CD14-positive monocyte (primary cell): ENCODE data around the gene SRPK1. TPM values are rescaled to one million over a fixed set of nuclear protein-coding genes. Genes with fewer than 3 reads are reported as not detected.

Experiments
- DNase-seq, 3 donors: peaks; one replicate each; pipeline ENCODE4 v3.0.0-alpha.2; 2011 to 2022
- H2AFZ ChIP-seq: 2 replicates; pipeline ENCODE4 v1.6.0; 2012; ENCODE audit warnings: mild to moderate bottlenecking, low read depth, low read length, inconsistent platforms; ENCODE audit not compliant: insufficient read depth, poor library complexity, severe bottlenecking
- H3K27ac ChIP-seq, 2 donors: 1 replicate in 1 of 2; 2 replicates in 1 of 2; pipeline ENCODE4 v1.5.1; 2012 to 2013; ENCODE audit warnings: low read length in 2 of 2, control low read depth in 1 of 2, inconsistent platforms in 1 of 2, low read depth in 1 of 2, mild to moderate bottlenecking in 1 of 2
- H3K27me3 ChIP-seq, 2 donors: one replicate each; pipeline versions ENCODE4 v1.6.0 to v1.6.1; 2011 to 2013; ENCODE audit warnings: low read length in 2 of 2; ENCODE audit not compliant: control insufficient read depth in 2 of 2, insufficient read depth in 2 of 2
- H3K36me3 ChIP-seq, 2 donors: replicated peaks in 1 of 2; 1 replicate in 1 of 2; 2 replicates in 1 of 2; pipeline versions ENCODE4 v1.5.1 to v1.6.1; 2012 to 2013; ENCODE audit warnings: low read length in 2 of 2, control low read depth in 1 of 2, inconsistent platforms in 1 of 2, mild to moderate bottlenecking in 1 of 2; ENCODE audit not compliant: insufficient read depth in 2 of 2, control insufficient read depth in 1 of 2
- H3K4me1 ChIP-seq, 2 donors: 1 replicate in 1 of 2; 2 replicates in 1 of 2; pipeline versions ENCODE4 v1.5.1 to v1.6.1; 2012 to 2013; ENCODE audit warnings: low read length in 2 of 2, control low read depth in 1 of 2, inconsistent platforms in 1 of 2, mild to moderate bottlenecking in 1 of 2, moderate library complexity in 1 of 2; ENCODE audit not compliant: insufficient read depth in 2 of 2, control insufficient read depth in 1 of 2
- H3K4me2 ChIP-seq: replicated peaks from 2 replicates; pipeline ENCODE3; 2012; ENCODE audit warnings: low read length, moderate library complexity, mild to moderate bottlenecking; ENCODE audit not compliant: poor library complexity, severe bottlenecking; ENCODE audit errors: extremely low read depth
- H3K4me3 ChIP-seq, 3 experiments: fragments of 200-600 bp in 1 of 3; sonication (generic) in 1 of 3; replicated peaks in 1 of 3; 1 replicate in 2 of 3; 2 replicates in 1 of 3; pipeline ENCODE4 v1.5.1; 2011 to 2013; ENCODE audit warnings: low read length in 3 of 3, mild to moderate bottlenecking in 3 of 3, control low read depth in 2 of 3, low read depth in 2 of 3, inconsistent platforms in 1 of 3, moderate library complexity in 1 of 3
- H3K79me2 ChIP-seq: 2 replicates; pipeline ENCODE4 v1.6.0; 2012; ENCODE audit warnings: mild to moderate bottlenecking, control low read depth, inconsistent platforms, low read length, moderate library complexity; ENCODE audit not compliant: insufficient read depth
- H3K9ac ChIP-seq: 2 replicates; pipeline ENCODE4 v1.6.0; 2017; ENCODE audit warnings: low read length, mild to moderate bottlenecking; ENCODE audit not compliant: insufficient read depth, poor library complexity, severe bottlenecking
- H3K9me3 ChIP-seq, 2 donors: replicated peaks in 1 of 2; 1 replicate in 1 of 2; 2 replicates in 1 of 2; pipeline versions ENCODE4 v1.5.1 to v1.6.1; 2012 to 2013; ENCODE audit warnings: low read length in 2 of 2, control low read depth in 1 of 2; ENCODE audit not compliant: control insufficient read depth in 1 of 2, insufficient read depth in 1 of 2
- H4K20me1 ChIP-seq: 2 replicates; pipeline ENCODE4 v1.6.0; 2012; ENCODE audit warnings: mild to moderate bottlenecking, low read length, control low read depth, moderate library complexity; ENCODE audit not compliant: insufficient read depth
- H3K27ac Mint-ChIP-seq, 7 donors: one replicate each; pipeline ENCODE4 v1.8.0; 2020; ENCODE audit warnings: mild to moderate bottlenecking in 7 of 7, mixed read lengths in 7 of 7, moderate library complexity in 6 of 7, inconsistent platforms in 2 of 7
- H3K27me3 Mint-ChIP-seq, 3 donors: one replicate each; pipeline ENCODE4 v1.8.0; 2021 to 2022; ENCODE audit warnings: low read depth in 3 of 3, mild to moderate bottlenecking in 3 of 3, mixed read lengths in 3 of 3, moderate library complexity in 3 of 3, inconsistent platforms in 1 of 3
- H3K36me3 Mint-ChIP-seq, 2 donors: one replicate each; pipeline ENCODE4 v1.8.0; 2020; ENCODE audit warnings: mixed read lengths in 2 of 2, inconsistent platforms in 1 of 2, mild to moderate bottlenecking in 1 of 2
- H3K4me1 Mint-ChIP-seq: one replicate; pipeline ENCODE4 v1.8.0; 2020; ENCODE audit warnings: mild to moderate bottlenecking, mixed read lengths
- H3K4me3 Mint-ChIP-seq, 2 donors: one replicate each; pipeline ENCODE4 v1.8.0; 2020; ENCODE audit warnings: mild to moderate bottlenecking in 2 of 2, mixed read lengths in 2 of 2, moderate library complexity in 1 of 2
- H3K9me3 Mint-ChIP-seq, 7 donors: one replicate each; pipeline ENCODE4 v1.8.0; 2020 to 2022; ENCODE audit warnings: mixed read lengths in 7 of 7, mild to moderate bottlenecking in 6 of 7, moderate library complexity in 6 of 7, inconsistent platforms in 2 of 7
- CTCF ChIP-seq: fragments of 200-600 bp; IDR thresholded peaks from one replicate; pipeline ENCODE4 v1.8.0; 2022; ENCODE audit warnings: antibody characterized with exemption, mild to moderate bottlenecking
- WGBS: methylation state at CpG from one replicate; pipeline ENCODE4 v1.1.5; 2013; ENCODE audit warnings: missing lambda C conversion rate; ENCODE audit not compliant: insufficient coverage; 5-methylcytosine and 5-hydroxymethylcytosine counted together
- intact Hi-C, 2 donors: fragments of 100-400 bp; cut with micrococcal nuclease; formaldehyde crosslinking; loops; one replicate each; pipeline versions ENCODE4 v1.15.0 to v1.15.1; 2023
- polyA plus RNA-seq, 3 donors: library from polyadenylated mRNA; depleted of rRNA in 1 of 3; unstranded in 2 of 3; stranded (reverse) in 1 of 3; fragments of 300-500 nt in 2 of 3; fragments of >200 nt in 1 of 3; fragmentation: Illumina TruSeq in 2 of 3; gene quantifications; 1 replicate in 2 of 3; 2 replicates in 1 of 3; pipeline ENCODE4 v1.2.3, GENCODE V29; 2012 to 2021

Gene SRPK1
- polyA plus RNA-seq, 3 donors, result 7.2 to 24.8 (median 20.5) TPM

- no CpG with 5 or more reads among the region's 1 CpG for WGBS
- Histone ChIP-seq H3K4me2 (no peak overlapping the region), H3K27ac (no peak overlapping the region), H3K9me3 (peaks cover 7 to 16% of the 10 kb centered on the region in 2 donors), H3K36me3 (no peaks in the 10 kb centered on the region), H3K4me3 (no peak overlapping the region), H3K4me1 (no peaks in the 10 kb centered on the region), H3K79me2 (no peaks in the 10 kb centered on the region), H3K27me3 (no peaks in the 10 kb centered on the region), H2AFZ (no peak overlapping the region), H3K9ac (no peak overlapping the region), H4K20me1 (no peaks in the 10 kb centered on the region)
- DNase-seq, result no peak
- Mint-ChIP-seq H3K4me1 (no peaks in the 10 kb centered on the region), H3K27me3 (peaks cover 0 to 5% (median 0%) of the 10 kb centered on the region in 3 donors), H3K36me3 (peaks cover 0 to 7% of the 10 kb centered on the region in 2 donors), H3K4me3 (no peak overlapping the region), H3K27ac (no peak overlapping the region), H3K9me3 (peaks cover 19 to 33% (median 27%) of the 10 kb centered on the region in 7 donors)
- TF ChIP-seq CTCF, result no peak
- intact Hi-C loops, result no loop called here
Measured at GRCh38 chr6:35936681-35937359, 15.9 kb upstream of the SRPK1 start.

- H3K9me3 ChIP-seq, result peaks cover 2 to 7% of the 10 kb centered on the region in 2 donors
- no peaks in the 10 kb centered on the region for H3K4me1 ChIP-seq
- no peak overlapping the region for H3K9ac ChIP-seq
- no peak overlapping the region for H3K27ac ChIP-seq
- no peaks in the 10 kb centered on the region for H3K27me3 ChIP-seq
- H3K4me3 ChIP-seq, result no peak overlapping the region
- peaks cover 0 to 3% of the 10 kb centered on the region in 2 donors for H3K36me3 Mint-ChIP-seq
- intact Hi-C loops, result no loop called here
- WGBS, result 100% methylated on average over 2 of the region's 5 CpGs
- peaks cover 11 to 23% (median 17%) of the 10 kb centered on the region in 7 donors for H3K9me3 Mint-ChIP-seq
- peak overlapping the region in 1 of 7 donors; percentile 48 for H3K27ac Mint-ChIP-seq
- no peaks in the 10 kb centered on the region for H4K20me1 ChIP-seq
- H3K4me2 ChIP-seq, result no peak overlapping the region
- no peak overlapping the region for H3K4me3 Mint-ChIP-seq
- H3K27me3 Mint-ChIP-seq, result peaks cover 0 to 5% (median 0%) of the 10 kb centered on the region in 3 donors
- no peaks in the 10 kb centered on the region for H3K4me1 Mint-ChIP-seq
- no peak for TF ChIP-seq CTCF
- no peak for DNase-seq
- no peaks in the 10 kb centered on the region for H3K36me3 ChIP-seq
- no peaks in the 10 kb centered on the region for H3K79me2 ChIP-seq
- H2AFZ ChIP-seq, result no peak overlapping the region
Measured at GRCh38 chr6:35935469-35935868, 14.6 kb upstream of the SRPK1 start.
